ENCODE results near the gene TPX2. TPM values are rescaled to one million over a fixed set of nuclear protein-coding genes. Genes with fewer than 3 reads are reported as not detected.

TPX2 gene
- total and polyA plus RNA-seq, 2 donors (not counting 3 experiments of a cell fraction or from before 2014, with no cell fraction given) = 24.8 to 114 TPM

- no peak overlapping the region for H3K9ac ChIP-seq (replicated peaks; ENCODE audit: extremely low read depth, insufficient read depth, low read length)
- no peak overlapping the region for H3K4me3 ChIP-seq (replicated peaks in 1 of 3; ENCODE audit: insufficient read depth in 1 of 3, low read depth in 1 of 3, low read length in 3 of 3)
Measured at GRCh38 chr20:31716818-31717477, 22.1 kb upstream of the TPX2 start.

More at GRCh38 chr20:31716818-31717477, 22.1 kb upstream of the TPX2 start:
- Histone ChIP-seq H3K9me1 (replicated peaks; ENCODE audit: control insufficient read depth, extremely low read depth, insufficient read depth, low read length) (no peaks in the 10 kb centered on the region), H3K4me2 (ENCODE audit: insufficient read depth, low read length) (peak overlapping the region; percentile 66), H3K9me3 (replicated peaks; ENCODE audit: control insufficient read depth, insufficient read depth, low read length) (no peaks in the 10 kb centered on the region), H3K36me3 (ENCODE audit: control insufficient read depth in 2 of 2, extremely low read depth in 1 of 2, insufficient read depth in 2 of 2, low read length in 2 of 2) (peaks cover 1 to 4% of the 10 kb centered on the region in 2 experiments), H3K27me3 (ENCODE audit: control insufficient read depth in 2 of 2, insufficient read depth in 2 of 2, low read length in 2 of 2) (no peaks in the 10 kb centered on the region), H3K4me1 (ENCODE audit: control insufficient read depth, extremely low read depth, insufficient read depth, low read length) (peaks cover 67% of the 10 kb centered on the region), H3K27ac (ENCODE audit: insufficient read depth, low read depth, low read length) (peak overlapping the region; percentile 15), H2AFZ (ENCODE audit: low read depth, low read length) (no peak overlapping the region), H4K20me1 (replicated peaks; ENCODE audit: control insufficient read depth, extremely low read depth, insufficient read depth, low read length) (no peaks in the 10 kb centered on the region), H3K79me2 (ENCODE audit: control insufficient read depth, insufficient read depth, low read length) (peaks cover 82% of the 10 kb centered on the region)
- no peak for DNase-seq (ENCODE audit: low read depth, low spot score)
- CTCF ChIA-PET = interaction anchor here (1.2 to 10.5 kb wide), 4 partner anchors 18 to 83 kb away, joined by 3 to 658 read pairs (median 8); partner anchors contain the start of gene TPX2
- no TSS peak for BruUV-seq (replicated peaks)
- TF ChIP-seq MYC (IDR thresholded peaks at IDR 0.05; ENCODE audit: low read depth, low read length) = no peak
- TF ChIP-seq POLR2A (IDR thresholded peaks at IDR 0.05; ENCODE audit: low read depth, low read length) = peak; percentile 15
- TF ChIP-seq JUN (IDR thresholded peaks at IDR 0.05; ENCODE audit: borderline replicate concordance, insufficient read depth, insufficient read length, low read depth) = no peak
- no peak for TF ChIP-seq MAX (IDR thresholded peaks at IDR 0.05; ENCODE audit: insufficient read depth, insufficient read length)
- no peak for TF ChIP-seq FOS (IDR thresholded peaks at IDR 0.05; ENCODE audit: borderline replicate concordance, insufficient read depth, low read length)
- no peak for TF ChIP-seq CTCF (IDR thresholded peaks at IDR 0.05; ENCODE audit: extremely low read depth in 1 of 2, insufficient read depth in 1 of 2, low read depth in 1 of 2, low read length in 2 of 2)
- intact Hi-C loops (cut with micrococcal nuclease) = no loop called here
- dilution Hi-C loops (cut with MboI; ENCODE audit: extremely low pct_ligation_motif_present, low sequenced_read_pairs) = no loop called here
- POLR2A ChIA-PET = interaction anchor here (0.5 to 0.7 kb wide), 2 partner anchors 18 to 28 kb away, joined by 3 to 4 read pairs; no protein-coding TSS in a partner anchor
- FAIRE-seq = peak; percentile 35

All from endothelial cell of umbilical vein (primary cell).